Natural killer cell (primary cell): ENCODE measurements around the gene ABCC1. TPM values are rescaled to one million over a fixed set of nuclear protein-coding genes. Genes with fewer than 3 reads are reported as not detected.
"Not testable (repeated sequence)": the region's sequence is repeated elsewhere in the genome, so short reads cannot be mapped to it uniquely, and the experiment has no call there.

ENCODE experiments used
- ATAC-seq, 3 donors: fragments of 150-1000 bp in 2 of 3; fragments of 200-7000 bp in 1 of 3; cut with Tn5 transposase; 1 replicate in 1 of 3; 2 replicates in 2 of 3; pipeline ENCODE4 v1.10.0; 2021; ENCODE audit warnings: mild to moderate bottlenecking in 2 of 3, moderate library complexity in 2 of 3
- DNase-seq, 2 donors: peaks; one replicate each; pipeline versions ENCODE4 v3.0.0 to v3.0.0-alpha.2; 2013 to 2021; ENCODE audit warnings: mixed read lengths in 1 of 2
- H3K27ac ChIP-seq: one replicate; pipeline ENCODE4 v1.5.1; 2013; ENCODE audit warnings: mild to moderate bottlenecking, low read length
- H3K27me3 ChIP-seq: one replicate; pipeline ENCODE4 v1.6.1; 2013; ENCODE audit warnings: low read length; ENCODE audit not compliant: control insufficient read depth, insufficient read depth
- H3K36me3 ChIP-seq: one replicate; pipeline ENCODE4 v1.6.1; 2013; ENCODE audit warnings: low read length; ENCODE audit not compliant: control insufficient read depth, insufficient read depth
- H3K4me1 ChIP-seq: one replicate; pipeline ENCODE4 v1.6.1; 2013; ENCODE audit warnings: low read length; ENCODE audit not compliant: control insufficient read depth, insufficient read depth
- H3K4me3 ChIP-seq: one replicate; pipeline ENCODE4 v1.5.1; 2013; ENCODE audit warnings: low read length
- H3K9me3 ChIP-seq: one replicate; pipeline ENCODE4 v1.6.1; 2013; ENCODE audit warnings: low read length; ENCODE audit not compliant: control insufficient read depth, insufficient read depth
- H3K27ac Mint-ChIP-seq, 2 donors: one replicate each; pipeline ENCODE4 v1.8.0; 2022; ENCODE audit warnings: mild to moderate bottlenecking in 2 of 2, mixed read lengths in 2 of 2, moderate library complexity in 1 of 2
- H3K27me3 Mint-ChIP-seq, 2 donors: one replicate each; pipeline ENCODE4 v1.8.0; 2022; ENCODE audit warnings: low read depth in 2 of 2, mixed read lengths in 2 of 2
- H3K36me3 Mint-ChIP-seq: one replicate; pipeline ENCODE4 v1.8.0; 2022; ENCODE audit warnings: mixed read lengths
- H3K4me1 Mint-ChIP-seq, 2 donors: one replicate each; pipeline ENCODE4 v1.8.0; 2022; ENCODE audit warnings: mixed read lengths in 2 of 2
- H3K4me3 Mint-ChIP-seq: one replicate; pipeline ENCODE4 v1.8.0; 2022; ENCODE audit warnings: mild to moderate bottlenecking, moderate library complexity, mixed read lengths
- H3K9me3 Mint-ChIP-seq, 2 donors: one replicate each; pipeline ENCODE4 v1.8.0; 2022; ENCODE audit warnings: mixed read lengths in 2 of 2
- WGBS: methylation state at CpG from one replicate; pipeline ENCODE4 v1.1.7; 2013; ENCODE audit warnings: missing lambda C conversion rate; ENCODE audit not compliant: insufficient coverage; 5-methylcytosine and 5-hydroxymethylcytosine counted together
- intact Hi-C: fragments of 100-400 bp; cut with micrococcal nuclease; formaldehyde crosslinking; loops from one replicate; pipeline ENCODE4 v1.14.2; 2022
- total RNA-seq, 4 donors: library from RNA; stranded (reverse); fragments of 120-200 nt in 1 of 4; gene quantifications; one replicate each; pipeline versions ENCODE4 v1.2.3 to v1.2.4, GENCODE V29; 2013 to 2022
- TF ChIP-seq, protein P1 (sequence below): fragments of 200-600 bp; IDR thresholded peaks from one replicate; pipeline ENCODE4 v1.8.0; 2022; ENCODE audit warnings: antibody characterized with exemption

ABCC1 gene
- total RNA-seq, 3 donors from 2014 or later (not counting 1 experiment from before 2014, with no cell fraction given): 24.5 to 53.9 (median 27.9) TPM

DNA sequence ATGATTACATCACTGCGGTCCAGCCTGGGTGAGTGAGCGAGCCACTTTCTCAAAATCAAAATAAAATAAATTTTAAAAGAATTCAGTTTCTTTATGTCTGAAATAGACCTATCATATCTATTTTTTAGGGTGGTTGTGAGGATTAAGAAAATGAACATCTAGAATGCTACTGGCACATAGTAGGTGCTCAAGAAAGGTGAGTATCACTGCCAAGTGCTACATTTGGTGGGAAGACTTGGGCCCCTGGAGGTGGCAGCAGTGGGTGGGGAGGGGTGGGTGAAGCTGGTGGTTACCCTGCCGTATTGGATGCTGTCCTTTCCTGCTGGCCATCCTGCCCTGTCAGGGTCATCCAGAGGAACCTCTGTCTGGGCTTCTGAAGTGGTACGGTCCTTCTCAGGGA, 223.6 kb downstream of the ABCC1 start:
- H3K27me3 Mint-ChIP-seq: no peaks in the 10 kb centered on the region
- ATAC-seq (no peak), DNase-seq (no peak)
- H3K27ac Mint-ChIP-seq: no peak overlapping the region
- H3K9me3 Mint-ChIP-seq: no peaks in the 10 kb centered on the region
- no peak overlapping the region for H3K4me3 ChIP-seq
- H3K36me3 ChIP-seq: no peaks in the 10 kb centered on the region
- no peaks in the 10 kb centered on the region for H3K27me3 ChIP-seq
- H3K27ac ChIP-seq: no peak overlapping the region
- H3K4me3 Mint-ChIP-seq: no peak overlapping the region
- no peaks in the 10 kb centered on the region for H3K4me1 Mint-ChIP-seq
- WGBS: 90% methylated on average over 2 of the region's 4 CpGs
- TF ChIP-seq, protein P1, sequence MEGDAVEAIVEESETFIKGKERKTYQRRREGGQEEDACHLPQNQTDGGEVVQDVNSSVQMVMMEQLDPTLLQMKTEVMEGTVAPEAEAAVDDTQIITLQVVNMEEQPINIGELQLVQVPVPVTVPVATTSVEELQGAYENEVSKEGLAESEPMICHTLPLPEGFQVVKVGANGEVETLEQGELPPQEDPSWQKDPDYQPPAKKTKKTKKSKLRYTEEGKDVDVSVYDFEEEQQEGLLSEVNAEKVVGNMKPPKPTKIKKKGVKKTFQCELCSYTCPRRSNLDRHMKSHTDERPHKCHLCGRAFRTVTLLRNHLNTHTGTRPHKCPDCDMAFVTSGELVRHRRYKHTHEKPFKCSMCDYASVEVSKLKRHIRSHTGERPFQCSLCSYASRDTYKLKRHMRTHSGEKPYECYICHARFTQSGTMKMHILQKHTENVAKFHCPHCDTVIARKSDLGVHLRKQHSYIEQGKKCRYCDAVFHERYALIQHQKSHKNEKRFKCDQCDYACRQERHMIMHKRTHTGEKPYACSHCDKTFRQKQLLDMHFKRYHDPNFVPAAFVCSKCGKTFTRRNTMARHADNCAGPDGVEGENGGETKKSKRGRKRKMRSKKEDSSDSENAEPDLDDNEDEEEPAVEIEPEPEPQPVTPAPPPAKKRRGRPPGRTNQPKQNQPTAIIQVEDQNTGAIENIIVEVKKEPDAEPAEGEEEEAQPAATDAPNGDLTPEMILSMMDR: no peak
- no peaks in the 10 kb centered on the region for H3K9me3 ChIP-seq
- intact Hi-C loops: no loop called here
- no peaks in the 10 kb centered on the region for H3K4me1 ChIP-seq
- no peaks in the 10 kb centered on the region for H3K36me3 Mint-ChIP-seq

DNA sequence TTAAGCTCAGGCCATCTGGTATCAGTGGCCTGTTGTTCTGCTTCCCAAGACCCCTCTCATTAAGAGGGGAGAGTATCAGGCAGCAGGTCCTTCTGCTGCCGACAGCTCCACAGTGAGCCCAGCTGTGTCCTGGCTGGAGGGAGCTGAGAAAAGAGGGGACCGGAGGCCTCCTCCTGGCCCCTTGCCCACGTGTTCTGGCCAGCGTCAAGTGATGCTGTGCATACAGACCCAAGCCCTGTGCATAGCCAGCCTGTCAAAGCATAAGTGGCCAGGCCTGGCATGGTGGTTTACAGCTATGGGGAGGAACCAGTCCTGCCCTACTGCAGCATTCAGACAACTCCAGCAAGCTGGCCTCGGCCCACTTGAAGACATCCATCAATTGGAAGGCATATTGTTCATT, 225.9 kb downstream of the ABCC1 start:
- Mint-ChIP-seq H3K4me3 (no peak overlapping the region), H3K4me1 (no peaks in the 10 kb centered on the region), H3K9me3 (no peaks in the 10 kb centered on the region), H3K27me3 (no peaks in the 10 kb centered on the region), H3K27ac (no peak overlapping the region), H3K36me3 (no peaks in the 10 kb centered on the region)
- Histone ChIP-seq H3K27me3 (no peaks in the 10 kb centered on the region), H3K4me1 (no peaks in the 10 kb centered on the region), H3K9me3 (no peaks in the 10 kb centered on the region), H3K36me3 (no peaks in the 10 kb centered on the region), H3K27ac (no peak overlapping the region), H3K4me3 (no peak overlapping the region)
- TF ChIP-seq, protein P1: no peak
- intact Hi-C loops: no loop called here
- ATAC-seq (no peak), DNase-seq (no peak)
- WGBS: 87% methylated on average over 5 of the region's 5 CpGs

DNA sequence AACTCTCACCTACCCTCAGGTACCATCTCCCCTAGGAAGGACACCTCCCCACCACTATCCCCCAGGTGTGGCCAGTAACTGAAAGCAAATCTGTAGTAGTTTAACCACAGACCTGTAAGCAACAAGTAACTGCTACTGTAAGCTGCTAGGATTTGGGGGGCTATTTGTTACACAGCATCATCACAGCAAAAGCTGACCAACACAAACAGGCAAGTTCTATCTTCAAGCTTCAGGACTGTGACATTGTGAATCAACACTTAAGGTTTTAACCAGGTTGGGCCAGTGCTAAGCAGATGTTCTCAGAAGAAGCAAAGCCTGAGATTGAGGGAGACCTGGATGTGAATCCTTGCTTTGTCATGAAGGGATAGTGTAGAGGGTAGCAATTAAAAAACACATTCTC, 226.9 kb downstream of the ABCC1 start:
- Histone ChIP-seq H3K4me1 (no peaks in the 10 kb centered on the region), H3K27ac (no peak overlapping the region), H3K4me3 (no peak overlapping the region), H3K27me3 (no peaks in the 10 kb centered on the region), H3K9me3 (no peaks in the 10 kb centered on the region), H3K36me3 (no peaks in the 10 kb centered on the region)
- intact Hi-C loops: no loop called here
- no peak for ATAC-seq
- DNase-seq: no peak
- Mint-ChIP-seq H3K27ac (no peak overlapping the region), H3K27me3 (no peaks in the 10 kb centered on the region), H3K9me3 (no peaks in the 10 kb centered on the region), H3K4me1 (no peaks in the 10 kb centered on the region), H3K4me3 (no peak overlapping the region), H3K36me3 (no peaks in the 10 kb centered on the region)
- TF ChIP-seq, protein P1: no peak

GRCh38 chr16:16178455-16179162, 229.2 kb downstream of the ABCC1 start:
- H3K4me3 ChIP-seq: no peak overlapping the region
- H3K27ac ChIP-seq: no peak overlapping the region
- DNase-seq: no peak
- Mint-ChIP-seq H3K4me1 (no peaks in the 10 kb centered on the region), H3K27ac (no peak overlapping the region), H3K36me3 (no peaks in the 10 kb centered on the region), H3K27me3 (no peaks in the 10 kb centered on the region), H3K4me3 (no peak overlapping the region), H3K9me3 (no peaks in the 10 kb centered on the region)
- no peaks in the 10 kb centered on the region for H3K9me3 ChIP-seq
- H3K36me3 ChIP-seq: no peaks in the 10 kb centered on the region
- WGBS: 92% methylated on average over 7 of the region's 7 CpGs
- TF ChIP-seq, protein P1: no peak
- H3K27me3 ChIP-seq: no peaks in the 10 kb centered on the region
- intact Hi-C loops: no loop called here
- ATAC-seq: no peak
- no peaks in the 10 kb centered on the region for H3K4me1 ChIP-seq

- H3K4me3 ChIP-seq, H3K27me3 ChIP-seq, H3K4me1 Mint-ChIP-seq, H3K36me3 ChIP-seq, H3K4me1 ChIP-seq, H3K36me3 Mint-ChIP-seq, H3K4me3 Mint-ChIP-seq, H3K27me3 Mint-ChIP-seq, H3K27ac Mint-ChIP-seq, ATAC-seq, H3K27ac ChIP-seq, DNase-seq, H3K9me3 Mint-ChIP-seq, intact Hi-C loops, H3K9me3 ChIP-seq: not testable (repeated sequence)
- 76% methylated on average over 3 of the region's 3 CpGs for WGBS
These were observed 232.3 kb downstream of the ABCC1 start for GRCh38 chr16:16181748-16182147.
